ENCODE results near the gene CALU. TPM values are rescaled to one million over a fixed set of nuclear protein-coding genes. Genes with fewer than 3 reads are reported as not detected.

The CALU gene
- total RNA-seq, 6 donors from 2014 or later, result 25.1 to 113 (median 76.6) TPM

GRCh38 chr7:128812514-128813168, 73.5 kb downstream of the CALU start:
- no peaks in the 10 kb centered on the region for H3K36me3 ChIP-seq
- no peak for DNase-seq
- H3K4me3 ChIP-seq, result no peak overlapping the region
- no peak overlapping the region for H3K27ac ChIP-seq
- peaks cover 0 to 5% (median 0%) of the 10 kb centered on the region in 4 donors for H3K4me1 ChIP-seq
- WGBS, 2 donors, result 43 to 58% methylated on average over 11 of the region's 11 CpGs
- TF ChIP-seq POLR2A (IDR thresholded peaks at IDR 0.05) (no peak), CTCF (IDR thresholded peaks at IDR 0.05) (no peak), EP300 (IDR thresholded peaks at IDR 0.05) (no peak), POLR2AphosphoS5 (IDR thresholded peaks at IDR 0.05) (no peak)
- ATAC-seq (ENCODE audit: low FRiP score in 2 of 2), result peak in 1 of 2 donors; percentile 48
- no peaks in the 10 kb centered on the region for H3K9me3 ChIP-seq
- no peaks in the 10 kb centered on the region for H3K27me3 ChIP-seq

GRCh38 chr7:128814499-128814898, 75.3 kb downstream of the CALU start:
- TF ChIP-seq POLR2A (IDR thresholded peaks at IDR 0.05) (no peak), POLR2AphosphoS5 (IDR thresholded peaks at IDR 0.05) (no peak), EP300 (IDR thresholded peaks at IDR 0.05) (no peak), CTCF (IDR thresholded peaks at IDR 0.05) (no peak)
- Histone ChIP-seq H3K4me3 (no peak overlapping the region), H3K27me3 (no peaks in the 10 kb centered on the region), H3K36me3 (no peaks in the 10 kb centered on the region), H3K27ac (no peak overlapping the region), H3K4me1 (peaks cover 0 to 5% (median 0%) of the 10 kb centered on the region in 4 donors), H3K9me3 (no peaks in the 10 kb centered on the region)
- WGBS, 2 donors, result 79 to 90% methylated on average over 5 to 6 of the region's 6 CpGs
- DNase-seq (no peak), ATAC-seq (ENCODE audit: low FRiP score in 2 of 2) (no peak)

DNA sequence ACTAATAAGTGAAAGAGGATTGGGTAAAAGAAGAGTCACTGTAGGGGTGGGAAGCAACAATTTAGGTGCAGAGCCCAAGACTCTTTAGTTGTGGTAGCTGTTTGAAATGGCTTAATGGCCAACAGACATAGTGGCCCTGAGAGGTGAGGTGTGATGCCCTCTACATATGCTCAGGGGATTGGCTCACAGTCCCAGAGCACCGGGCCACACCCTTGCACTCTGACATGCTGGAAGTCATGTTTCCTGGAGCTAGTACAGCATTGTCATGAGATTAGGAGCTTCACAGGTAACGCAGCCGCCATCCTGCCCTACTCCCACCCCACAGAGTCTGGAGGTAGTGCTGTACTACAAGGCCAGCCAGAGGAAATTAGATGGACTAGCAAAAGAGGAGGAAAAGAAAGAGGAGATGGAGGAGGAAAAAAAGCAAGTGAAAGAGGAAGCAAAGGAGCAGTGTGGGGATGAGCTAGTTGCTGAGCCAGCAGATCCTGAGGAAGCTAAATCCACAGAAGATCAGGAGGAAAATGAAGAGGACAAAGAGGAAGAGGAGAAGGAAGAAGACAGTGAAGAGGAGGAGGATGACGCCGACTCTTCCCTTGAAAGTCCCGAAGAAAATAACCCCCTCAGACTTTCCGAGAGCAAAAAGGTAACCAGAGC, 76.3 kb downstream of the CALU start:
- H3K27me3 ChIP-seq, result no peaks in the 10 kb centered on the region
- no peaks in the 10 kb centered on the region for H3K9me3 ChIP-seq
- H3K27ac ChIP-seq, result no peak overlapping the region
- peak in 1 of 2 donors; percentile 43 for ATAC-seq (ENCODE audit: low FRiP score in 2 of 2)
- H3K4me1 ChIP-seq, result peaks cover 0 to 5% (median 0%) of the 10 kb centered on the region in 4 donors
- H3K36me3 ChIP-seq, result no peaks in the 10 kb centered on the region
- TF ChIP-seq EP300 (IDR thresholded peaks at IDR 0.05) (no peak), CTCF (IDR thresholded peaks at IDR 0.05) (no peak)
- no peak overlapping the region for H3K4me3 ChIP-seq
- DNase-seq, result no peak
- 80 to 82% methylated on average over 7 of the region's 7 CpGs for WGBS, 2 donors

GRCh38 chr7:128818694-128819093, 79.5 kb downstream of the CALU start:
- WGBS, 2 donors, result 67 to 80% methylated on average over 3 of the region's 3 CpGs

More at GRCh38 chr7:128818694-128819093, 79.5 kb downstream of the CALU start:
- H3K27ac ChIP-seq, result no peak overlapping the region
- H3K4me3 ChIP-seq, result no peak overlapping the region
- H3K4me1 ChIP-seq, result no peaks in the 10 kb centered on the region
- no peak for TF ChIP-seq EP300 (IDR thresholded peaks at IDR 0.05)
- TF ChIP-seq CTCF (IDR thresholded peaks at IDR 0.05), result no peak
- no peak for TF ChIP-seq POLR2A (IDR thresholded peaks at IDR 0.05)
- TF ChIP-seq POLR2AphosphoS5 (IDR thresholded peaks at IDR 0.05), result no peak
- H3K9me3 ChIP-seq, result no peaks in the 10 kb centered on the region
- no peaks in the 10 kb centered on the region for H3K36me3 ChIP-seq
- H3K27me3 ChIP-seq, result no peaks in the 10 kb centered on the region
- no peak for DNase-seq
- no peak for ATAC-seq (ENCODE audit: low FRiP score in 2 of 2)

Small RNA genes lying within 50 kb of the gene (small RNA-seq; reads per million reads assigned to genes)
- gene RN7SL81P (0 reads per million in 4 donors), gene RNA5SP242 (46.7 to 155 (median 76.5) reads per million in 4 donors), gene RNA5SP243 (0 to 0.44 (median 0) reads per million in 4 donors)

Other genes with a start within 250 kb of the CALU start
- 10 to 100 TPM in 2 of 6 donors, 1 to 10 TPM in 3, under 1 TPM in 1; 0.61 to 24.1 (median 3.1) TPM for gene GARIN1A, start 67.1 kb upstream of the CALU start, total RNA-seq
- gene OPN1SW, start 36.4 kb downstream of the CALU start, total RNA-seq, result not detected
- gene CCDC136, start 52.6 kb downstream of the CALU start, total RNA-seq, result 1 to 10 TPM in 5 of 6 donors, under 1 TPM in 1; 0.46 to 7.2 (median 2.2) TPM
- gene FLNC, start 91.0 kb downstream of the CALU start, total RNA-seq, result 10 to 100 TPM in 1 of 6 donors, 1 to 10 TPM in 5; 2.1 to 19.6 (median 4.9) TPM
- 100 to 1,000 TPM in 5 of 6 donors, 10 to 100 TPM in 1; 99.8 to 224 (median 156) TPM for gene ATP6V1F, start 123.5 kb downstream of the CALU start, total RNA-seq
- 1 to 10 TPM in 3 of 6 donors, under 1 TPM in 2, not detected in 1; 0.15 to 2.1 (median 1.1) TPM for gene KCP, start 171.3 kb downstream of the CALU start, total RNA-seq
- gene IRF5, start 198.6 kb downstream of the CALU start, total RNA-seq, result 10 to 100 TPM; 10.7 to 83.8 (median 45.8) TPM